Esophagus muscularis mucosa (tissue), 4 donors: Measurements from ENCODE around the gene FAM222A.

ENCODE experiments used
- EP300 ChIP-seq: sonication (generic); formaldehyde crosslinking; IDR thresholded peaks from one replicate; pipeline ENCODE4 v1.6.1; 2017; ENCODE audit warnings: antibody characterized with exemption
- POLR2A ChIP-seq: fragments of 450-650 bp; IDR thresholded peaks from one replicate; pipeline ENCODE4 v1.6.1; 2017; ENCODE audit warnings: antibody characterized with exemption, moderate library complexity, mild to moderate bottlenecking, low read depth
- TF ChIP-seq, protein P1 (sequence below), 3 experiments: fragments of 200-600 bp in 2 of 3; fragments of 450-650 bp in 1 of 3; sonication (generic) in 2 of 3; IDR thresholded peaks; one replicate each; pipeline ENCODE4 v1.5.1; 2017 to 2019; ENCODE audit warnings: antibody characterized with exemption in 3 of 3, mild to moderate bottlenecking in 2 of 3, moderate library complexity in 1 of 3

DNA sequence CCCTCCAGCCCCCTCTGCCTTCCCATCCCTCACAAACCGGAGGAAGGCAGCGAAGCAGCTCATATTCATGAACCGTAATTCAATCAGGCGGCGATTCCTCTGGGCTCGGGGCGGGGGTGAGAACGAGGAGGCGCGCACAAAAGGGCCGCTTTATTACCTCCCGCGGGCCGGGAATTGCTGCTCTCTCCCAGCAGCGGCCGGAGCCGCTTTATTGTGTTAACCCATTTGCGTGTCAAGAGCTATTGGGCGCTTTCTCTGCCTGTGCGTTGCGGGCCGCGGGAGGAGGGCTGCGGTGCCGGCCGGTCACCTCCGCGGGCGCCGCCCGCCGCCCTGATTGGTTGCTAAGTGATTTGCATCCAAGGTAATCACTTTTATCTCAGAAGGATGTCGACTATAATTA is 4.8 kb downstream of the FAM222A start:
- TF ChIP-seq POLR2A (no peak), EP300 (no peak)
- TF ChIP-seq, protein P1, sequence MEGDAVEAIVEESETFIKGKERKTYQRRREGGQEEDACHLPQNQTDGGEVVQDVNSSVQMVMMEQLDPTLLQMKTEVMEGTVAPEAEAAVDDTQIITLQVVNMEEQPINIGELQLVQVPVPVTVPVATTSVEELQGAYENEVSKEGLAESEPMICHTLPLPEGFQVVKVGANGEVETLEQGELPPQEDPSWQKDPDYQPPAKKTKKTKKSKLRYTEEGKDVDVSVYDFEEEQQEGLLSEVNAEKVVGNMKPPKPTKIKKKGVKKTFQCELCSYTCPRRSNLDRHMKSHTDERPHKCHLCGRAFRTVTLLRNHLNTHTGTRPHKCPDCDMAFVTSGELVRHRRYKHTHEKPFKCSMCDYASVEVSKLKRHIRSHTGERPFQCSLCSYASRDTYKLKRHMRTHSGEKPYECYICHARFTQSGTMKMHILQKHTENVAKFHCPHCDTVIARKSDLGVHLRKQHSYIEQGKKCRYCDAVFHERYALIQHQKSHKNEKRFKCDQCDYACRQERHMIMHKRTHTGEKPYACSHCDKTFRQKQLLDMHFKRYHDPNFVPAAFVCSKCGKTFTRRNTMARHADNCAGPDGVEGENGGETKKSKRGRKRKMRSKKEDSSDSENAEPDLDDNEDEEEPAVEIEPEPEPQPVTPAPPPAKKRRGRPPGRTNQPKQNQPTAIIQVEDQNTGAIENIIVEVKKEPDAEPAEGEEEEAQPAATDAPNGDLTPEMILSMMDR (IDR thresholded peaks at IDR 0.05), result no peak
